ENCODE data around the gene AKIP1. TPM values are rescaled to one million over a fixed set of nuclear protein-coding genes. Genes with fewer than 3 reads are reported as not detected.
A peak's percentile ranks its signal among the peaks of the same experiment; 100 is the strongest.
"Not testable (repeated sequence)": the region's sequence is repeated elsewhere in the genome, so short reads cannot be mapped to it uniquely, and the experiment has no call there.

Gene AKIP1
- total RNA-seq, 1 donor from 2014 or later = 23.0 TPM

DNA sequence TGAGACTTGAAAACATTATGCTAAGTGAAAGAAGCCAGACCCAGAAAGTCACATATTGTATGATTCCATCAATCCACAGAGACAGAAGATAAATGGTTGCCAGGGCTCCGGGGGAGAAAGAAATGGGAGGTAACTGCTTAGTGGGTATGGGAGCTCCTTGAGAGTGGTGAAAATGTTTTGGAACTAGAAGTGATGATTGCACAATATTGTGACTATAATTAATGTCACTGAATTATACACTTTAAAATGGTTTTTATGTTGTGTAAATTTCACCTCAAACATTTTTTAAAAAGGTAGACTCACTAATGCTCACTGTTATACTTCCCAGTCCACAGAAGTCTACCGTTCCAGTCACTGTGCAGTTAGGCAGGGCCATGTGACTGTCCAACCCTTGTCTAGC lies 32.2 kb upstream of the AKIP1 start:
- Histone ChIP-seq H3K4me1 (ENCODE audit: control insufficient read depth in 3 of 3, insufficient read depth in 3 of 3, low read length in 3 of 3) (no peaks in the 10 kb centered on the region), H3K9me3 (ENCODE audit: control insufficient read depth in 3 of 3, low read length in 3 of 3) (no peaks in the 10 kb centered on the region), H3K27me3 (ENCODE audit: control insufficient read depth in 3 of 3, insufficient read depth in 3 of 3, low read length in 3 of 3) (no peaks in the 10 kb centered on the region), H3K36me3 (ENCODE audit: control insufficient read depth in 3 of 3, insufficient read depth in 3 of 3, low read length in 3 of 3) (no peaks in the 10 kb centered on the region), H3K27ac (ENCODE audit: low read depth, low read length) (no peak overlapping the region), H3K4me3 (ENCODE audit: low read length in 3 of 3) (no peak overlapping the region), H3K9ac (ENCODE audit: low read depth in 1 of 3, low read length in 3 of 3) (no peak overlapping the region)

DNA sequence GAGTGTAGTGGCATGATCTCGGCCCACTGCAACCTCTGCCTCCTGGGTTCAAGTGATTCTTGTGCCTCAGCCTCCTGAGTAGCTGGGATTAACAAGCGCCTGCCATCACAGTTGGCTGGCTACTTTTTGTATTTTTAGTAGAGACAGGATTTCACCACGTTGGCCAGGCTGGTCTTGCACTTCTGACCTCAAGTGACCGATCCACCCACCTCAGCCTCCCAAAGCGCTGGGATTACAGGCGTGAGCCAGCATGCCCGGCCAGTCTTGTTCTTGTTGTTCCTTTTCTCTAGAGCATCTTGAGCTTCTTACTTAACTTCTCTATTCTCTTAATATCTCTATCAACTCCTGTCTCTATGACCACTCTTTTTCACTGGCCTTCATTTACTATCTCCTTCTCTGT lies 29.4 kb upstream of the AKIP1 start:
- H3K9me3 ChIP-seq (ENCODE audit: control insufficient read depth in 3 of 3, low read length in 3 of 3); H3K9ac ChIP-seq (ENCODE audit: low read depth in 1 of 3, low read length in 3 of 3): not testable (repeated sequence)

DNA sequence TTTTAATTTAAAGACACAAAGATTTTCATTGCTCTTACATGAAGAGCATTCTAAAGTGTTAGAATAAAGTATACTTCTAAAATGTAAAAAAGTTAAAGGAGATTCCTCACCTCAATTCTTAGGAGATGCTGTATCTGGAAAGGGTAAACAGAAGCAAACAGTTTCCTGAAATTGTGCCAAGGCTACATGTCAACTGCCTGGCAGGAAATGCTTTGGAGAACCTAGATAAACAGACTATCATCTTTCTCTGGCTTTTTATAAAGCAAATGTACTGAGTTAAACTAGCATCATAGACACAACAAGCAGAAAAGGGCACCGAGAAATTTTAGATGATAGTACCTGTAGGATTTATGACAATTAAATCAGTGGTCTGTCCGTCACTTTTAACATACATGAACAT lies 24.7 kb upstream of the AKIP1 start:
- Histone ChIP-seq H3K9ac (ENCODE audit: low read depth in 1 of 3, low read length in 3 of 3) (no peak overlapping the region), H3K4me3 (ENCODE audit: low read length in 3 of 3) (peak overlapping the region in 1 of 3 donors; percentile 3), H3K27ac (ENCODE audit: low read depth, low read length) (no peak overlapping the region), H3K36me3 (ENCODE audit: control insufficient read depth in 3 of 3, insufficient read depth in 3 of 3, low read length in 3 of 3) (no peaks in the 10 kb centered on the region), H3K27me3 (ENCODE audit: control insufficient read depth in 3 of 3, insufficient read depth in 3 of 3, low read length in 3 of 3) (no peaks in the 10 kb centered on the region), H3K4me1 (ENCODE audit: control insufficient read depth in 3 of 3, insufficient read depth in 3 of 3, low read length in 3 of 3) (no peaks in the 10 kb centered on the region), H3K9me3 (ENCODE audit: control insufficient read depth in 3 of 3, low read length in 3 of 3) (no peaks in the 10 kb centered on the region)

More for the DNA sequence above, 29.4 kb upstream of the AKIP1 start:
- not testable (repeated sequence) for H3K4me3 ChIP-seq (ENCODE audit: low read length in 3 of 3); H3K4me1 ChIP-seq (ENCODE audit: control insufficient read depth in 3 of 3, insufficient read depth in 3 of 3, low read length in 3 of 3); H3K36me3 ChIP-seq (ENCODE audit: control insufficient read depth in 3 of 3, insufficient read depth in 3 of 3, low read length in 3 of 3); H3K27me3 ChIP-seq (ENCODE audit: control insufficient read depth in 3 of 3, insufficient read depth in 3 of 3, low read length in 3 of 3)
- H3K27ac ChIP-seq (ENCODE audit: low read depth, low read length) = peak overlapping the region; percentile 13

DNA sequence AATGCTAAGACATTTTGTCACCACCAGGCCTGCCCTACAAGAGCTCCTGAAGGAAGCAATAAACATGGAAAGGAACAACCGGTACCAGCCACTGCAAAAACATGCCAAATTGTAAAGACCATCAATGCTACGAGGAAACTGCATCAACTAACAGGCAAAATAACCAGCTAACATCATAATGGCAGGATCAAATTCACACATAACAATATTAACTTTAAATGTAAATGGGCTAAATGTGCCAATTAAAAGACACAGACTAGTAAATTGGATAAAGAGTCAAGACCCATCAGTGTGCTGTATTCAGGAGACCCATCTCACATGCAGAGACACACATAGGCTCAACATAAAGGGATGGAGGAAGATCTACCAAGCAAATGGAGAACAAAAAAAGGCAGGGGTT lies 19.8 kb upstream of the AKIP1 start:
- H3K36me3 ChIP-seq (ENCODE audit: control insufficient read depth in 3 of 3, insufficient read depth in 3 of 3, low read length in 3 of 3); H3K4me3 ChIP-seq (ENCODE audit: low read length in 3 of 3); H3K27me3 ChIP-seq (ENCODE audit: control insufficient read depth in 3 of 3, insufficient read depth in 3 of 3, low read length in 3 of 3); H3K4me1 ChIP-seq (ENCODE audit: control insufficient read depth in 3 of 3, insufficient read depth in 3 of 3, low read length in 3 of 3); H3K9ac ChIP-seq (ENCODE audit: low read depth in 1 of 3, low read length in 3 of 3); H3K9me3 ChIP-seq (ENCODE audit: control insufficient read depth in 3 of 3, low read length in 3 of 3); H3K27ac ChIP-seq (ENCODE audit: low read depth, low read length): not testable (repeated sequence)

DNA sequence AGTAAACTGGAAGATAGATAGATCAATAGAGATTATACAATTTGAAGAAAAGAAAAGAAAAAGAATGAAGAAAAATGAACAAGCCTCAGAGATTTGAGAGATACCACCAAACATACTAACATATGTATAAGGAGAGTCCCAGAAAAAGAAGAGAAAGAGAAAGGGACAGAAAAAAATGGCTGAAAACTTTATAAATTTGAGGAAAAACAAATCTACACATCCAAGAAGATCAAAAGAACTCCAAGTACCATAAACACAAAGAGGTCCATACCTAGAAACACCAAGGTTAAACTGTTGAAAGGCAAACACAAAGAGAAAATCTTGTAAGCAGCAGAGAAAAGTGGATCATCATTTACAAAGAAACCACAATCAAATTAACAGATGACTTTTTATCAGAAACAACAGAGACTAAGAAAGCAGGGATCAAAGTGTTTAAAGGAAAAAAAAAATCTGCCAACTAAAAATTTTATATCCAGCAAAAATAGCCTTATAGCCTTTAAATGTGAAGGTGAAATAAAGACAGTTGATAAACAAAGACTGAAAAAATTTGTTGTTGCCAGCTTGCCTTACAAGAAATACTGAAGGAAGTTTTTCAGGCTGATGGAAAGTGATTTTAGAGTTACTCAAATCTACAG lies 11.8 kb upstream of the AKIP1 start:
- Histone ChIP-seq H3K9me3 (ENCODE audit: control insufficient read depth in 3 of 3, low read length in 3 of 3) (peaks cover 0 to 4% (median 3%) of the 10 kb centered on the region in 3 donors), H3K9ac (ENCODE audit: low read depth in 1 of 3, low read length in 3 of 3) (no peak overlapping the region), H3K4me1 (ENCODE audit: control insufficient read depth in 3 of 3, insufficient read depth in 3 of 3, low read length in 3 of 3) (no peaks in the 10 kb centered on the region), H3K27me3 (ENCODE audit: control insufficient read depth in 3 of 3, insufficient read depth in 3 of 3, low read length in 3 of 3) (no peaks in the 10 kb centered on the region), H3K4me3 (ENCODE audit: low read length in 3 of 3) (no peak overlapping the region), H3K36me3 (ENCODE audit: control insufficient read depth in 3 of 3, insufficient read depth in 3 of 3, low read length in 3 of 3) (no peaks in the 10 kb centered on the region), H3K27ac (ENCODE audit: low read depth, low read length) (no peak overlapping the region)

DNA sequence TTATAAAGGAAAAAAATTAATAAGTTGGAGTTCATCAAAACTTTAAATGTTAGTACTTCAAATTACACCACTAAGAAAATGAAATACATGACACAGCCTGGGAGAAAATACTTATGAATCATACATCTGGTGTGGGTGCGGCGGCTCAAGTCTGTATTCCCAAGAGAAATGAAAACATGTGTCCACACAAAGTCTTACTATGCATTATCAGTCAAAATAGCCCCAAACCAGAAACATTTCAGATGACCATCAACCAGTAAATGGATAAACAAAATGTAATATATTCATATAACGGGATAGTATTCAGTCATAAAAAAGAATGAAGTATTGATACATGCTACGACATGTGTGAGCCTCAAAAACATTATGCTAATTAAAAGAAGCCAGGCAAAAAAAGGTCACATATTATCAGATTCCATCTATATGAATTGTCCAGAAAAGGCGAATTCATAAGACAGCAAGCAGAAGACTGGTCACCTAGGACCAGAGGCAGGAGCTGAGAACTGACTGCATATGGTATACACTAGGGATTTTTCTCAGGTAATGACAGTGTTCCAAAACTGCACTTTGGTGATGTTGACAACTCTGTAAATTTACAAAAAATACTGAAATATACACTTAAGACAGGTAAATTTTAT lies 5.3 kb upstream of the AKIP1 start:
- Histone ChIP-seq H3K4me1 (ENCODE audit: control insufficient read depth in 3 of 3, insufficient read depth in 3 of 3, low read length in 3 of 3) (peaks cover 0 to 10% (median 9%) of the 10 kb centered on the region in 3 donors), H3K9me3 (ENCODE audit: control insufficient read depth in 3 of 3, low read length in 3 of 3) (no peaks in the 10 kb centered on the region), H3K27ac (ENCODE audit: low read depth, low read length) (no peak overlapping the region), H3K36me3 (ENCODE audit: control insufficient read depth in 3 of 3, insufficient read depth in 3 of 3, low read length in 3 of 3) (no peaks in the 10 kb centered on the region), H3K9ac (ENCODE audit: low read depth in 1 of 3, low read length in 3 of 3) (no peak overlapping the region), H3K4me3 (ENCODE audit: low read length in 3 of 3) (no peak overlapping the region), H3K27me3 (ENCODE audit: control insufficient read depth in 3 of 3, insufficient read depth in 3 of 3, low read length in 3 of 3) (no peaks in the 10 kb centered on the region)

DNA sequence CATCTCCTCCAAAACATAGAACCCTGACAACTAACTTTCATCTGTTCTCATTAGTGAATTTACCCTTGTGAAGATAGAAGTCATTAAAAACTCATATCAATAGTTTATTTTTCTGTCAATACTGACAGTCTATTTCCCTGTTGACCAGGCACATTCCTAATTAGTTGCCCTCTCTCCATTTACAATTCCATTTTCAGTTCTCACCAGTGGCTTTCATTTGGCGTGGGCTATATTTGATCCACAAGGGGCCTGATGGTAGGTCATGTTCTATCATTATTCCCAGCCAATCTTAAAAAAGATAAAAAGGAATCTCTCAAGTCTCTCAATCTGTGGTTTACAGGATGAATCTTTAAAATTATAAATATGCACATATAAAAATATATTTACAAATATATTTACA lies 3.9 kb upstream of the AKIP1 start:
- no peaks in the 10 kb centered on the region for H3K36me3 ChIP-seq (ENCODE audit: control insufficient read depth in 3 of 3, insufficient read depth in 3 of 3, low read length in 3 of 3)
- no peaks in the 10 kb centered on the region for H3K9me3 ChIP-seq (ENCODE audit: control insufficient read depth in 3 of 3, low read length in 3 of 3)
- H3K27me3 ChIP-seq (ENCODE audit: control insufficient read depth in 3 of 3, insufficient read depth in 3 of 3, low read length in 3 of 3) = no peaks in the 10 kb centered on the region
- no peak overlapping the region for H3K4me3 ChIP-seq (ENCODE audit: low read length in 3 of 3)
- peaks cover 0 to 11% (median 9%) of the 10 kb centered on the region in 3 donors for H3K4me1 ChIP-seq (ENCODE audit: control insufficient read depth in 3 of 3, insufficient read depth in 3 of 3, low read length in 3 of 3)
- H3K27ac ChIP-seq (ENCODE audit: low read depth, low read length) = no peak overlapping the region
- no peak overlapping the region for H3K9ac ChIP-seq (ENCODE audit: low read depth in 1 of 3, low read length in 3 of 3)

DNA sequence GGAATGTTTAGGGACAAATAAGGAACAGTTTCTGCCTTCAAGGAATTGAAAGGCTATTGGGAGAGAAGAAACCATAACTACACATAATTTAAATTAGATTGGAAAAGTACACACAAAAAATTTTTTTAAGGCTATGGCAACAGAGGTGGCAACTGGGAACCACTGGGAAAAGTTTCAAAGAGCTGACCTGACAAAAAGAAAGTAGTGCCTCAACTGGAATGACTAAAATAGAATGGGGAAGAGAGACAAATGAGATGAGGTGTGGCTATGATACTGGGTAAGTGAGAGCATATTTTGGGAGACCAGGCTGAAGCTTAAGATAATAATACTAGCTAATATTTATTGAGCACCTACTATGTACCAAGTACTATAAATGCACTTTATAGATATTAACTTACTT lies 2.9 kb upstream of the AKIP1 start:
- no peaks in the 10 kb centered on the region for H3K36me3 ChIP-seq (ENCODE audit: control insufficient read depth in 3 of 3, insufficient read depth in 3 of 3, low read length in 3 of 3)
- H3K4me1 ChIP-seq (ENCODE audit: control insufficient read depth in 3 of 3, insufficient read depth in 3 of 3, low read length in 3 of 3) = peaks cover 2 to 15% (median 9%) of the 10 kb centered on the region in 3 donors
- no peaks in the 10 kb centered on the region for H3K27me3 ChIP-seq (ENCODE audit: control insufficient read depth in 3 of 3, insufficient read depth in 3 of 3, low read length in 3 of 3)
- no peak overlapping the region for H3K4me3 ChIP-seq (ENCODE audit: low read length in 3 of 3)
- no peak overlapping the region for H3K27ac ChIP-seq (ENCODE audit: low read depth, low read length)
- H3K9ac ChIP-seq (ENCODE audit: low read depth in 1 of 3, low read length in 3 of 3) = no peak overlapping the region
- no peaks in the 10 kb centered on the region for H3K9me3 ChIP-seq (ENCODE audit: control insufficient read depth in 3 of 3, low read length in 3 of 3)

DNA sequence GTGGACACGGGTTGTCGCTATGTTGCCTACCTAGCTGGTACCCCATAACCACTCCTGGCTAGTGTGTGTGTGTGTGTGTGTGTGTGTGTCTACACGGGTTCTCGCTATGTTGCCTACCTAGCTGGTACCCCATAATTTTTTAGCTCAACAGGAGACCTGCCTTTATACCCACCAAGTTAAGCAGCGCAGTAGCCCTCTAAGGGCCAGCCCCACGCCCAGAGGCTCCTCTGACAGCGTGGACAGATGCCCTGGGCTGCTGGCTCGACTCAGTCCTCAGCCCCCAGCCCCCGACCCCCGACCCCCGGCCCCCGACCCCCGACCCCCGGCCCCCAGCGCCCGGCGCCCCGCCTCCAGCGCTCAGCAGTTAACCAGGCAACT lies 351 bp upstream of the AKIP1 start:
- no peak overlapping the region for H3K27ac ChIP-seq (ENCODE audit: low read depth, low read length)
- H3K9ac ChIP-seq (ENCODE audit: low read depth in 1 of 3, low read length in 3 of 3) = peak overlapping the region; percentile 71 to 82 (median 74)
- H3K27me3 ChIP-seq (ENCODE audit: control insufficient read depth in 3 of 3, insufficient read depth in 3 of 3, low read length in 3 of 3) = no peaks in the 10 kb centered on the region
- H3K36me3 ChIP-seq (ENCODE audit: control insufficient read depth in 3 of 3, insufficient read depth in 3 of 3, low read length in 3 of 3) = peaks cover 3 to 8% (median 4%) of the 10 kb centered on the region in 3 donors
- peak overlapping the region; percentile 79 to 82 (median 80) for H3K4me3 ChIP-seq (ENCODE audit: low read length in 3 of 3)
- H3K4me1 ChIP-seq (ENCODE audit: control insufficient read depth in 3 of 3, insufficient read depth in 3 of 3, low read length in 3 of 3) = peaks cover 12 to 29% (median 12%) of the 10 kb centered on the region in 3 donors
- no peaks in the 10 kb centered on the region for H3K9me3 ChIP-seq (ENCODE audit: control insufficient read depth in 3 of 3, low read length in 3 of 3)

DNA sequence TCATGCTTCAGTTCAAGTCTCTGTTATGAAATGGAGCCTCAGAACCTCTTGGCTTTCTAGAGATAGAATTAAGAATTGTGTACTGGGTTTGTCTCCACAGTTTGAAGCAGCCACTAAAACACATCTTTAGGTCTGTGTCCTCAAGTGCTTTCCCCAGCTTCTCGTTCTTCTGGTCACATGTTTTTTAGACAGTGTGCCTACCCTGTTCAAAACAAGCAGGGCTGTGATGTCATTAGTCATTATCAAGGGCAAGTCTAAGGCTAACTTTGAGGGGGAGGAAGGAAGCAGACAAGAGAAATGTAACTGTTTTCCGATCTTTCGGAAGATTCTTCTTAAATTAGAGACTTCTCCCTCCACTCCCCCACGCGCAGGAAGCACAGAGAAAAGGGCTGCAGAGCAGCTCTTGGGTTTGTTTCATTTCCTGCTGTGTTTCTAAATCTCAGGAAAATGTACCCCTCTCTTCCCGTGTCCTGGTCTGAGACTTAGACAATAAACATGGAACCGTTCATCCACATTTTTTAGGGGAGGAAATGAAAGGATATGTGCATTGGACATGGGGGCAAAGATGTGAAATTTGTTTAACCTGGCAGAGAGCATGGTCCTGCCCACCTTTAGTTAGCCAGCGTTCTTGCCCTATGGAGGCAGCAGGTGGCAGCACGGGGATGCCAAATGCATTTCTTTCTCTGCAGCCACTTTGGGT lies 3.1 kb downstream of the AKIP1 start:
- Histone ChIP-seq H3K4me3 (ENCODE audit: low read length in 3 of 3) (peak overlapping the region in 1 of 3 donors; percentile 2), H3K27me3 (ENCODE audit: control insufficient read depth in 3 of 3, insufficient read depth in 3 of 3, low read length in 3 of 3) (no peaks in the 10 kb centered on the region), H3K36me3 (ENCODE audit: control insufficient read depth in 3 of 3, insufficient read depth in 3 of 3, low read length in 3 of 3) (peaks cover 9 to 21% (median 18%) of the 10 kb centered on the region in 3 donors), H3K27ac (ENCODE audit: low read depth, low read length) (peak overlapping the region; percentile 25), H3K9ac (ENCODE audit: low read depth in 1 of 3, low read length in 3 of 3) (peak overlapping the region in 1 of 3 donors; percentile 34), H3K9me3 (ENCODE audit: control insufficient read depth in 3 of 3, low read length in 3 of 3) (no peaks in the 10 kb centered on the region), H3K4me1 (ENCODE audit: control insufficient read depth in 3 of 3, insufficient read depth in 3 of 3, low read length in 3 of 3) (peaks cover 19 to 42% (median 22%) of the 10 kb centered on the region in 3 donors)

Measured in skeletal muscle tissue (tissue), 4 donors.